Measurements from ENCODE around the gene FN3K. TPM values are rescaled to one million over a fixed set of nuclear protein-coding genes. Genes with fewer than 3 reads are reported as not detected.
"Not testable (repeated sequence)": the region's sequence is repeated elsewhere in the genome, so short reads cannot be mapped to it uniquely, and the experiment has no call there.

Gene FN3K
- total and polyA plus RNA-seq, 5 donors: 43.2 to 66.8 (median 60.3) TPM

- no peak for DNase-seq
- no peaks in the 10 kb centered on the region for H3K4me1 ChIP-seq (ENCODE audit: control insufficient read depth, insufficient read depth, low read length)
- H3K27ac ChIP-seq (ENCODE audit: low read length): no peak overlapping the region
- no peaks in the 10 kb centered on the region for H3K27me3 ChIP-seq (ENCODE audit: control insufficient read depth, insufficient read depth)
- H3K9me3 ChIP-seq (ENCODE audit: control insufficient read depth, low read length): no peaks in the 10 kb centered on the region
- intact Hi-C loops (cut with DNase I): loop anchor here in 1 of 4 donors (10.0 kb wide), 2 partner anchors 115 to 425 kb away; partner anchors contain the start of gene TEX19
- ATAC-seq: no peak
- WGBS: 87% methylated on average over 23 of the region's 23 CpGs
- no peak overlapping the region for H3K4me3 ChIP-seq (ENCODE audit: low read length)
These were observed 44.1 kb downstream of the FN3K start for GRCh38 chr17:82779541-82779940.

- WGBS: 68% methylated on average over 12 of the region's 12 CpGs
- intact Hi-C loops (cut with DNase I): loop anchor here in 3 of 4 donors (5.0 to 10.0 kb wide), 5 partner anchors 132 to 185 kb away; no protein-coding TSS in a partner anchor
These were observed 44.8 kb downstream of the FN3K start for GRCh38 chr17:82780195-82780594.

GRCh38 chr17:82780971-82781893, 45.8 kb downstream of the FN3K start:
- ATAC-seq (peak; percentile 22 to 23), DNase-seq (peak in 1 of 3 donors; percentile 69)
- Histone ChIP-seq H3K4me3 (ENCODE audit: low read length) (no peak overlapping the region), H3K27me3 (ENCODE audit: control insufficient read depth, insufficient read depth) (no peaks in the 10 kb centered on the region), H3K9me3 (ENCODE audit: control insufficient read depth, low read length) (no peaks in the 10 kb centered on the region), H3K4me1 (ENCODE audit: control insufficient read depth, insufficient read depth, low read length) (no peaks in the 10 kb centered on the region), H3K27ac (ENCODE audit: low read length) (no peak overlapping the region)
- intact Hi-C loops (cut with DNase I): loop anchor here in 3 of 4 donors (5.0 to 10.0 kb wide), 5 partner anchors 131 to 184 kb away; no protein-coding TSS in a partner anchor
- WGBS: 82% methylated on average over 27 of the region's 27 CpGs

More at GRCh38 chr17:82780195-82780594, 44.8 kb downstream of the FN3K start:
- H3K27me3 ChIP-seq (ENCODE audit: control insufficient read depth, insufficient read depth): no peaks in the 10 kb centered on the region
- DNase-seq (no peak), ATAC-seq (no peak)
- no peaks in the 10 kb centered on the region for H3K9me3 ChIP-seq (ENCODE audit: control insufficient read depth, low read length)
- no peak overlapping the region for H3K4me3 ChIP-seq (ENCODE audit: low read length)
- no peaks in the 10 kb centered on the region for H3K4me1 ChIP-seq (ENCODE audit: control insufficient read depth, insufficient read depth, low read length)
- no peak overlapping the region for H3K27ac ChIP-seq (ENCODE audit: low read length)

GRCh38 chr17:82781894-82782274, 46.5 kb downstream of the FN3K start:
- Histone ChIP-seq H3K4me1 (ENCODE audit: control insufficient read depth, insufficient read depth, low read length) (no peaks in the 10 kb centered on the region), H3K27me3 (ENCODE audit: control insufficient read depth, insufficient read depth) (no peaks in the 10 kb centered on the region), H3K9me3 (ENCODE audit: control insufficient read depth, low read length) (no peaks in the 10 kb centered on the region), H3K27ac (ENCODE audit: low read length) (no peak overlapping the region), H3K4me3 (ENCODE audit: low read length) (no peak overlapping the region)
- intact Hi-C loops (cut with DNase I): loop anchor here in 3 of 4 donors (5.0 to 10.0 kb wide), 5 partner anchors 130 to 183 kb away; no protein-coding TSS in a partner anchor
- 21% methylated on average over 8 of the region's 8 CpGs for WGBS
- peak; percentile 82 to 93 (median 92) for DNase-seq
- peak; percentile 93 to 94 for ATAC-seq

GRCh38 chr17:82782657-82783207, 47.3 kb downstream of the FN3K start:
- Histone ChIP-seq H3K4me1 (ENCODE audit: control insufficient read depth, insufficient read depth, low read length) (no peaks in the 10 kb centered on the region), H3K9me3 (ENCODE audit: control insufficient read depth, low read length) (no peaks in the 10 kb centered on the region), H3K27ac (ENCODE audit: low read length) (no peak overlapping the region), H3K4me3 (ENCODE audit: low read length) (no peak overlapping the region), H3K27me3 (ENCODE audit: control insufficient read depth, insufficient read depth) (no peaks in the 10 kb centered on the region)
- ATAC-seq: peak in 1 of 2 donors; percentile 15
- 73% methylated on average over 42 of the region's 42 CpGs for WGBS
- peak in 1 of 3 donors; percentile 56 for DNase-seq
- intact Hi-C loops (cut with DNase I): loop anchor here in 3 of 4 donors (5.0 to 10.0 kb wide), 5 partner anchors 130 to 182 kb away; no protein-coding TSS in a partner anchor

- Histone ChIP-seq H3K4me1 (ENCODE audit: control insufficient read depth, insufficient read depth, low read length) (no peaks in the 10 kb centered on the region), H3K27ac (ENCODE audit: low read length) (no peak overlapping the region), H3K4me3 (ENCODE audit: low read length) (no peak overlapping the region), H3K9me3 (ENCODE audit: control insufficient read depth, low read length) (no peaks in the 10 kb centered on the region), H3K27me3 (ENCODE audit: control insufficient read depth, insufficient read depth) (no peaks in the 10 kb centered on the region)
- ATAC-seq (no peak), DNase-seq (peak in 1 of 3 donors; percentile 9)
- WGBS: 93% methylated on average over 18 of the region's 18 CpGs
- intact Hi-C loops (cut with DNase I): loop anchor here in 3 of 4 donors (5.0 to 10.0 kb wide), 5 partner anchors 129 to 181 kb away; no protein-coding TSS in a partner anchor
These were observed 48.1 kb downstream of the FN3K start for GRCh38 chr17:82783498-82783897.

- 97% methylated on average over 16 of the region's 16 CpGs for WGBS
- H3K27ac ChIP-seq (ENCODE audit: low read length); H3K27me3 ChIP-seq (ENCODE audit: control insufficient read depth, insufficient read depth); H3K4me3 ChIP-seq (ENCODE audit: low read length); H3K4me1 ChIP-seq (ENCODE audit: control insufficient read depth, insufficient read depth, low read length); ATAC-seq; H3K9me3 ChIP-seq (ENCODE audit: control insufficient read depth, low read length): not testable (repeated sequence)
- intact Hi-C loops (cut with DNase I): loop anchor here in 1 of 4 donors (10.0 kb wide), 2 partner anchors 129 to 179 kb away; no protein-coding TSS in a partner anchor
- peak in 2 of 3 donors; percentile 37 to 63 for DNase-seq
These were observed 50.2 kb downstream of the FN3K start for GRCh38 chr17:82785581-82785980.

GRCh38 chr17:82786427-82786826, 51.0 kb downstream of the FN3K start:
- no peak overlapping the region for H3K27ac ChIP-seq (ENCODE audit: low read length)
- no peak overlapping the region for H3K4me3 ChIP-seq (ENCODE audit: low read length)
- H3K4me1 ChIP-seq (ENCODE audit: control insufficient read depth, insufficient read depth, low read length): no peaks in the 10 kb centered on the region
- 98% methylated on average over 10 of the region's 10 CpGs for whole genome bisulfite sequencing
- no peak for ATAC-seq
- intact Hi-C loops (cut with DNase I): loop anchor here in 1 of 4 donors (10.0 kb wide), 2 partner anchors 128 to 178 kb away; no protein-coding TSS in a partner anchor
- no peaks in the 10 kb centered on the region for H3K27me3 ChIP-seq (ENCODE audit: control insufficient read depth, insufficient read depth)
- H3K9me3 ChIP-seq (ENCODE audit: control insufficient read depth, low read length): no peaks in the 10 kb centered on the region
- peak in 1 of 3 donors; percentile 48 for DNase-seq

GRCh38 chr17:82787081-82787848, 51.9 kb downstream of the FN3K start:
- no peak for ATAC-seq
- Histone ChIP-seq H3K27me3 (ENCODE audit: control insufficient read depth, insufficient read depth) (no peaks in the 10 kb centered on the region), H3K9me3 (ENCODE audit: control insufficient read depth, low read length) (no peaks in the 10 kb centered on the region), H3K27ac (ENCODE audit: low read length) (no peak overlapping the region), H3K4me3 (ENCODE audit: low read length) (no peak overlapping the region), H3K4me1 (ENCODE audit: control insufficient read depth, insufficient read depth, low read length) (no peaks in the 10 kb centered on the region)
- peak in 2 of 3 donors; percentile 55 to 62 for DNase-seq
- intact Hi-C loops (cut with DNase I): loop anchor here in 1 of 4 donors (10.0 kb wide), 2 partner anchors 128 to 178 kb away; no protein-coding TSS in a partner anchor
- 84% methylated on average over 27 of the region's 27 CpGs for WGBS
